HCT116 (cell line): Measurements from ENCODE around the gene ASCL5. TPM values are rescaled to one million over a fixed set of nuclear protein-coding genes. Genes with fewer than 3 reads are reported as not detected.

ENCODE experiments used
- ATAC-seq: fragments of 200-7000 bp; cut with Tn5 transposase; 2 replicates; pipeline ENCODE4 v1.9.1; 2020; ENCODE audit warnings: mild to moderate bottlenecking, moderate library complexity
- BruUV-seq: library from RNA; stranded (reverse); fragments of 400-500 nt; replicated peaks from 2 replicates; lab custom pipeline; 2021; lab: Mats Ljungman, UMichigan
- CTCF ChIA-PET: fragments of 300-600 bp; sonication (Branson Sonifier 250); formaldehyde crosslinking; loops from one replicate; lab custom pipeline; 2021; ENCODE audit warnings: antibody characterized with exemption; lab: Charles Lee
- POLR2A ChIA-PET: fragments of 300-600, 350-600 bp; sonication (Branson Sonifier 250); formaldehyde crosslinking; loops from one replicate; lab custom pipeline; 2021; ENCODE audit warnings: antibody characterized with exemption; lab: Charles Lee
- RAD21 ChIA-PET, 2 experiments: fragments of 300-600 bp; sonication (Branson Sonifier 250); formaldehyde crosslinking; loops; one replicate each; lab custom pipeline; 2023; ENCODE audit warnings: low total read pairs in 2 of 2; ENCODE audit not compliant: uncharacterized antibody in 2 of 2, unreplicated experiment in 2 of 2, low non-redundant PET in 1 of 2; lab: Charles Lee
- DNase-seq: peaks from one replicate; pipeline ENCODE4 v3.0.0-alpha.2; 2010; ENCODE audit warnings: low read depth, low spot score
- H2AFZ ChIP-seq: fragments of 200-600 bp; shearing (Covaris generic), sonication (generic); 2 replicates; pipeline ENCODE4 v1.6.1; 2017; ENCODE audit warnings: low read depth, mixed run types, mixed read lengths, antibody characterized with exemption, low read length; ENCODE audit not compliant: poor library complexity, severe bottlenecking
- H3K27ac ChIP-seq: 2 replicates; pipeline ENCODE4 v1.5.1; 2012; ENCODE audit warnings: low read depth, low read length
- H3K27me3 ChIP-seq: fragments of 200-600 bp; sonication (generic); 2 replicates; pipeline ENCODE4 v1.6.1; 2016; ENCODE audit warnings: mixed run types, low read length, mixed read lengths; ENCODE audit not compliant: insufficient read depth
- H3K36me3 ChIP-seq, 2 experiments: fragments of 200-500 bp in 1 of 2; fragments of 200-600 bp in 1 of 2; sonication (Bioruptor generic) in 1 of 2; sonication (generic) in 1 of 2; 2 replicates each; pipeline versions ENCODE4 v1.5.1 to v1.6.1; 2014 to 2016; ENCODE audit warnings: low read length in 2 of 2, inconsistent platforms in 1 of 2, mixed read lengths in 1 of 2, mixed run types in 1 of 2; ENCODE audit not compliant: insufficient read depth in 2 of 2, control insufficient read depth in 1 of 2
- H3K4me1 ChIP-seq, 2 experiments: fragments of 200-600 bp in 1 of 2; sonication (generic) in 1 of 2; 2 replicates each; pipeline versions ENCODE4 v1.5.1 to v1.6.1; 2012 to 2017; ENCODE audit warnings: low read length in 2 of 2, inconsistent platforms in 1 of 2, mild to moderate bottlenecking in 1 of 2, mixed read lengths in 1 of 2, mixed run types in 1 of 2, moderate library complexity in 1 of 2; ENCODE audit not compliant: insufficient read depth in 2 of 2, control insufficient read depth in 1 of 2
- H3K4me2 ChIP-seq: fragments of 200-600 bp; sonication (generic); 2 replicates; pipeline ENCODE4 v1.6.1; 2017; ENCODE audit warnings: mixed run types, low read length, mixed read lengths
- H3K4me3 ChIP-seq, 2 experiments: fragments of 200-600 bp in 1 of 2; sonication (generic) in 1 of 2; replicated peaks in 1 of 2; 2 replicates each; pipeline ENCODE4 v1.5.1; 2011 to 2016; ENCODE audit warnings: low read length in 2 of 2, control low read depth in 1 of 2, low read depth in 1 of 2, mild to moderate bottlenecking in 1 of 2, mixed read lengths in 1 of 2, mixed run types in 1 of 2
- H3K79me2 ChIP-seq: fragments of 200-600 bp; sonication (generic); 2 replicates; pipeline ENCODE4 v1.6.1; 2017; ENCODE audit warnings: mild to moderate bottlenecking, mixed run types, low read length, moderate library complexity, mixed read lengths; ENCODE audit not compliant: insufficient read depth
- H3K9ac ChIP-seq: fragments of 200-600 bp; sonication (generic); 2 replicates; pipeline ENCODE4 v1.6.1; 2016; ENCODE audit warnings: low read length, mixed read lengths
- H3K9me2 ChIP-seq: fragments of 200-600 bp; sonication (generic), shearing (Covaris generic); 2 replicates; pipeline ENCODE4 v1.6.1; 2017; ENCODE audit warnings: mixed run types, mild to moderate bottlenecking, moderate library complexity; ENCODE audit not compliant: insufficient read depth
- H3K9me3 ChIP-seq, 2 experiments: fragments of 200-500 bp in 1 of 2; fragments of 200-600 bp in 1 of 2; sonication (Bioruptor generic) in 1 of 2; sonication (generic) in 1 of 2; 2 replicates each; pipeline ENCODE4 v1.6.1; 2014 to 2017; ENCODE audit warnings: low read length in 2 of 2, mixed read lengths in 2 of 2, inconsistent platforms in 1 of 2, low read depth in 1 of 2, mild to moderate bottlenecking in 1 of 2, mixed run types in 1 of 2, moderate library complexity in 1 of 2; ENCODE audit not compliant: control insufficient read depth in 1 of 2, insufficient read depth in 1 of 2
- H4K20me1 ChIP-seq: fragments of 200-600 bp; sonication (generic), shearing (Covaris generic); 2 replicates; pipeline ENCODE4 v1.6.1; 2017; ENCODE audit warnings: mixed run types, mild to moderate bottlenecking, moderate library complexity; ENCODE audit not compliant: insufficient read depth
- ATF3 ChIP-seq: IDR thresholded peaks from 2 replicates; pipeline ENCODE4 v1.6.1; 2012
- CBX3 ChIP-seq: IDR thresholded peaks from 2 replicates; pipeline ENCODE4 v1.6.1; 2012; ENCODE audit warnings: low read depth
- CEBPB ChIP-seq: IDR thresholded peaks from 2 replicates; pipeline ENCODE4 v1.6.1; 2012; ENCODE audit warnings: low read depth
- EGR1 ChIP-seq: IDR thresholded peaks from 2 replicates; pipeline ENCODE4 v1.6.1; 2012; ENCODE audit warnings: low read depth
- FOSL1 ChIP-seq: IDR thresholded peaks from 2 replicates; pipeline ENCODE4 v1.6.1; 2012; ENCODE audit warnings: low read depth
- POLR2A ChIP-seq: IDR thresholded peaks from 2 replicates; pipeline ENCODE4 v1.7.0; 2011; ENCODE audit warnings: borderline replicate concordance; ENCODE audit not compliant: insufficient read depth, insufficient read length; ENCODE audit errors: extremely low read depth
- RAD21 ChIP-seq: IDR thresholded peaks from 2 replicates; pipeline ENCODE4 v1.6.1; 2012; ENCODE audit warnings: low read depth, mild to moderate bottlenecking
- TCF7L2 ChIP-seq: IDR thresholded peaks from 2 replicates; pipeline ENCODE4 v1.7.0; 2011; ENCODE audit warnings: borderline replicate concordance, inconsistent platforms; ENCODE audit not compliant: insufficient read depth, insufficient read length; ENCODE audit errors: extremely low read depth
- YY1 ChIP-seq: IDR thresholded peaks from 2 replicates; pipeline ENCODE4 v1.6.1; 2011; ENCODE audit warnings: low read length, low read depth, moderate library complexity, mild to moderate bottlenecking; ENCODE audit not compliant: insufficient replicate concordance; ENCODE audit errors: extremely low read depth
- intact Hi-C: fragments of 100-400 bp; cut with micrococcal nuclease; formaldehyde crosslinking; loops from 2 replicates; pipeline ENCODE4 v1.10.0; 2022
- total RNA-seq: library from RNA; stranded (reverse); gene quantifications from one replicate; pipeline ENCODE4 v1.2.1, GENCODE V29; 2021; ENCODE audit not compliant: unreplicated experiment

Gene ASCL5
- total RNA-seq, 1 experiment from 2014 or later = 0.15 TPM

GRCh38 chr1:201126463-201126831 lies 537 bp downstream of the ASCL5 start (continued):
- TF ChIP-seq YY1 = no peak

DNA sequence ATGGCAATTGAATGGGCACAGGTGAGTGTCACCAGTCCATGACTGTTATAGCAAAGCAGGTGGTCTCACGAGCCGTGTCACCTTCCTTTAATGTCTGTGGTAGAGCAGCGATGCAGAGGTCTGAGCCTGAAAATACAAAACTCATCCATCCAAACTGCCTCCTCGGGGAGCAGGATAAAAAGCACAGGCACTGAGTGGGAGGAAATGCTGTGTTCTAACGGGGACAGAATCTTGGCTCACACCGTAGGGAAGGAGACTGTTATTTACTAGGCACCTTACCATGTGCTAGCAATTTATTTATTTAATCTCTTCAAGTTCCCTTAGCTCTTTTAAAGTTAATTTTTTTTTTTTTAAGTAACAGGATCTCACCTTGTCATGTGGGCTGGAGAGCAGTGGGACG lies 1.2 kb downstream of the ASCL5 start:
- Histone ChIP-seq H3K4me3 (no peak overlapping the region), H3K9me2 (no peaks in the 10 kb centered on the region), H3K79me2 (no peaks in the 10 kb centered on the region), H4K20me1 (no peaks in the 10 kb centered on the region), H3K4me1 (peaks cover 13 to 30% of the 10 kb centered on the region in 2 experiments), H3K27me3 (peaks cover 17% of the 10 kb centered on the region; the same call in 1 of the 2 replicates), H3K9me3 (no peaks in the 10 kb centered on the region), H3K9ac (no peak overlapping the region), H3K27ac (no peak overlapping the region), H3K36me3 (no peaks in the 10 kb centered on the region), H2AFZ (no peak overlapping the region), H3K4me2 (no peak overlapping the region)
- ChIA-PET POLR2A (interaction anchor here (1.1 kb wide), 1 partner anchor 11 kb away, joined by 3 read pairs; no protein-coding TSS in a partner anchor), CTCF (interaction anchor here (1.0 to 1.8 kb wide), 3 partner anchors 28 to 222 kb away, joined by 4 to 7 read pairs (median 4); partner anchors contain the start of gene TMEM9), RAD21 (interaction anchor here in 1 of 2 experiments (0.6 kb wide), 1 partner anchor 28 kb away, joined by 4 read pairs; the partner anchor contains the start of gene TMEM9)
- TF ChIP-seq CBX3 (no peak), FOSL1 (no peak), EGR1 (no peak), POLR2A (no peak), TCF7L2 (no peak), CEBPB (no peak)
- ATAC-seq (no peak), DNase-seq (no peak)
- intact Hi-C loops = loop anchor here (2.0 kb wide), 1 partner anchor 45 kb away; no protein-coding TSS in a partner anchor
- no TSS peak for BruUV-seq

GRCh38 chr1:201125019-201125418 lies 2.0 kb downstream of the ASCL5 start:
- no peak overlapping the region for H2AFZ ChIP-seq
- H3K9me2 ChIP-seq = no peaks in the 10 kb centered on the region
- CTCF ChIA-PET = no interaction called here
- H3K79me2 ChIP-seq = no peaks in the 10 kb centered on the region
- H3K4me2 ChIP-seq = no peak overlapping the region
- ATAC-seq (no peak), DNase-seq (no peak)
- POLR2A ChIA-PET = no interaction called here
- H3K4me3 ChIP-seq = no peak overlapping the region
- peaks cover 13 to 30% of the 10 kb centered on the region in 2 experiments for H3K4me1 ChIP-seq
- RAD21 ChIA-PET = no interaction called here
- H3K9ac ChIP-seq = no peak overlapping the region
- H3K27ac ChIP-seq = no peak overlapping the region
- no peak for TF ChIP-seq ATF3
- TF ChIP-seq RAD21 = no peak
- intact Hi-C loops = no loop called here
- peaks cover 21% of the 10 kb centered on the region; the same call in 1 of the 2 replicates for H3K27me3 ChIP-seq
- H3K9me3 ChIP-seq = no peaks in the 10 kb centered on the region
- no peaks in the 10 kb centered on the region for H4K20me1 ChIP-seq
- no TSS peak for BruUV-seq
- H3K36me3 ChIP-seq = no peaks in the 10 kb centered on the region
